GM23248 (cell line): ENCODE data around the gene EXOSC1. TPM values are rescaled to one million over a fixed set of nuclear protein-coding genes. Genes with fewer than 3 reads are reported as not detected.

Experiments used
- DNase-seq: peaks from one replicate; pipeline ENCODE4 v3.0.0-alpha.2; 2015
- H2AFZ ChIP-seq: fragments of 200-600 bp; sonication (generic); 2 replicates; pipeline ENCODE4 v1.6.1; 2016; ENCODE audit warnings: antibody characterized with exemption
- H3F3A ChIP-seq: fragments of 200-600 bp; sonication (generic); 2 replicates; pipeline ENCODE4 v1.6.1; 2016; ENCODE audit warnings: mild to moderate bottlenecking, antibody characterized with exemption, mixed run types; ENCODE audit not compliant: insufficient read depth
- H3K27ac ChIP-seq: fragments of 200-600 bp; sonication (generic); 2 replicates; pipeline ENCODE4 v1.5.1; 2016; ENCODE audit warnings: mild to moderate bottlenecking
- H3K27me3 ChIP-seq: fragments of 200-600 bp; sonication (generic); replicated peaks from 2 replicates; pipeline ENCODE4 v1.6.1; 2016; ENCODE audit warnings: mild to moderate bottlenecking; ENCODE audit not compliant: insufficient read depth
- H3K36me3 ChIP-seq: fragments of 200-600 bp; sonication (generic); 2 replicates; pipeline ENCODE4 v1.6.1; 2016; ENCODE audit warnings: low read depth, mild to moderate bottlenecking
- H3K4me1 ChIP-seq: fragments of 200-600 bp; sonication (generic); 2 replicates; pipeline ENCODE4 v1.6.1; 2016; ENCODE audit warnings: mild to moderate bottlenecking; ENCODE audit not compliant: insufficient read depth
- H3K4me2 ChIP-seq: fragments of 200-600 bp; sonication (generic); one replicate; pipeline ENCODE4 v1.6.1; 2016; ENCODE audit warnings: mild to moderate bottlenecking; ENCODE audit not compliant: unreplicated experiment
- H3K4me3 ChIP-seq: fragments of 200-600 bp; sonication (generic); 2 replicates; pipeline ENCODE4 v1.5.1; 2016; ENCODE audit warnings: mild to moderate bottlenecking
- H3K79me2 ChIP-seq: fragments of 200-600 bp; sonication (generic); 2 replicates; pipeline ENCODE4 v1.6.1; 2016; ENCODE audit warnings: mild to moderate bottlenecking; ENCODE audit not compliant: insufficient read depth
- H3K9ac ChIP-seq: fragments of 200-600 bp; sonication (generic); 2 replicates; pipeline ENCODE4 v1.6.1; 2016; ENCODE audit warnings: mild to moderate bottlenecking
- H3K9me2 ChIP-seq: fragments of 200-600 bp; sonication (generic); 2 replicates; pipeline ENCODE4 v1.6.1; 2016; ENCODE audit warnings: mixed run types, mild to moderate bottlenecking, moderate library complexity; ENCODE audit not compliant: insufficient read depth
- H3K9me3 ChIP-seq: fragments of 200-600 bp; sonication (generic); one replicate; pipeline ENCODE4 v1.6.1; 2017; ENCODE audit warnings: low read depth
- H4K20me1 ChIP-seq: fragments of 200-600 bp; sonication (generic); 2 replicates; pipeline ENCODE4 v1.6.0; 2016; ENCODE audit not compliant: insufficient read depth
- EZH2 ChIP-seq: fragments of 200-600 bp; sonication (generic); IDR thresholded peaks from 2 replicates; pipeline ENCODE4 v1.6.1; 2018; ENCODE audit warnings: antibody characterized with exemption, mild to moderate bottlenecking; ENCODE audit not compliant: insufficient read depth, poor library complexity, severe bottlenecking
- EZH2phosphoT487 ChIP-seq: fragments of 200-600 bp; sonication (generic); IDR thresholded peaks from 2 replicates; pipeline ENCODE4 v1.6.1; 2018; ENCODE audit warnings: antibody characterized with exemption, moderate library complexity, mild to moderate bottlenecking, low read depth; ENCODE audit not compliant: insufficient read depth
- WGBS, 2 experiments: methylation state at CpG; one replicate each; pipeline ENCODE4 v1.1.6; 2015 to 2017; ENCODE audit warnings: low lambda C conversion rate in 2 of 2, low coverage in 1 of 2; ENCODE audit errors: missing lambda C conversion rate in 2 of 2; 5-methylcytosine and 5-hydroxymethylcytosine counted together
- in situ Hi-C: fragments of 300-500 bp; cut with MboI; formaldehyde crosslinking; loops from 2 replicates; pipeline ENCODE4 v1.15.0; 2020
- polyA plus RNA-seq: library from polyadenylated mRNA; unstranded; fragments of >200 nt; fragmentation: Nextera tagmentation; extraction: Ambion mirVana; gene quantifications from 2 replicates; pipeline ENCODE4 v1.2.1, GENCODE V29; 2016
- total RNA-seq: library from RNA; depleted of rRNA; stranded (reverse); fragments of >200 nt; shearing (Covaris generic); gene quantifications from 2 replicates; pipeline ENCODE4 v1.2.3, GENCODE V29; 2014

Gene EXOSC1
- total and polyA plus RNA-seq, 2 experiments from 2014 or later, result 46.8 to 56.6 TPM

DNA sequence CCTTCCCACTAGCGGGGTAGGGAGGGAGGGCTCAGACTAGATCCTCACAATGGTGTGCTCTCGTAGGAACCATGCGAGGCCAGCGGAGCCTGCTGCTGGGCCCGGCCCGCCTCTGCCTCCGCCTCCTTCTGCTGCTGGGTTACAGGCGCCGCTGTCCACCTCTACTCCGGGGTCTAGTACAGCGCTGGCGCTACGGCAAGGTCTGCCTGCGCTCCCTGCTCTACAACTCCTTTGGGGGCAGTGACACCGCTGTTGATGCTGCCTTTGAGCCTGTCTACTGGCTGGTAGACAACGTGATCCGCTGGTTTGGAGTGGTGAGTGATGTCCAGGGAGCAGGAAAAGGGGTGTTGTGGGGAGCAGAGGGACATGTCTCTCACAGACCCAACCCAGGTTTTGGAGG is 5.8 kb upstream of the EXOSC1 start:
- TF ChIP-seq EZH2 (no peak), EZH2phosphoT487 (no peak)
- DNase-seq, result no peak
- Histone ChIP-seq H2AFZ (no peak overlapping the region), H3F3A (peaks cover 23% of the 10 kb centered on the region), H3K9ac (no peak overlapping the region), H3K36me3 (peaks cover 32% of the 10 kb centered on the region), H3K27me3 (no peaks in the 10 kb centered on the region), H3K4me2 (no peak overlapping the region), H3K4me3 (no peak overlapping the region), H3K27ac (no peak overlapping the region), H3K9me2 (no peaks in the 10 kb centered on the region), H4K20me1 (no peaks in the 10 kb centered on the region), H3K4me1 (peaks cover 23% of the 10 kb centered on the region; the same call in 1 of the 2 replicates), H3K9me3 (no peaks in the 10 kb centered on the region), H3K79me2 (peaks cover 89% of the 10 kb centered on the region)
- 97% methylated on average over 17 of the region's 17 CpGs for WGBS, 2 experiments
- in situ Hi-C loops, result no loop called here

DNA sequence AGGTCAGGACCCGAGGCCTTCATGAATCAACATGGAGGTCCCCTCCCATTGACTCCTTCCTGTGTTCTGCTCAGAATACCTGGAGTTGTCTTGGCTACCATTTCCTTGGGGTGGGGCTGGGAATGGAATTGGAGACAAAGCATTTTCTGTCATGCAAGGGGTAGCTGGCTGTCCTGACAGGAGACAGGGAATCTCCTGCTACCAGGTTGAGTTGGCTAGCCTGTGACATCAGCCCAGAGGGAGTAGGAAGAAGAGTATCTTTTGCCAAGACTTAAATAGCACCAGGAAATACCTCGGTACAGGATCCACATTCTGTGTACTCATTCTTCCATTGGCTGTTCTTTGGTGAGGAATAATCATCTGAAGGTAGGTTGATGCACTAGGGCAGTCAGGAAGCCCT is 5.0 kb upstream of the EXOSC1 start:
- Histone ChIP-seq H4K20me1 (no peaks in the 10 kb centered on the region), H3K9me3 (no peaks in the 10 kb centered on the region), H3K27me3 (no peaks in the 10 kb centered on the region), H3K79me2 (peaks cover 95% of the 10 kb centered on the region), H3K9me2 (no peaks in the 10 kb centered on the region), H3K4me2 (no peak overlapping the region), H2AFZ (no peak overlapping the region), H3K4me1 (peaks cover 23% of the 10 kb centered on the region; the same call in 1 of the 2 replicates), H3K9ac (no peak overlapping the region), H3F3A (peaks cover 23% of the 10 kb centered on the region), H3K4me3 (no peak overlapping the region), H3K36me3 (peaks cover 27% of the 10 kb centered on the region), H3K27ac (no peak overlapping the region)
- in situ Hi-C loops, result no loop called here
- 86 to 96% methylated on average over 2 of the region's 2 CpGs for WGBS, 2 experiments
- TF ChIP-seq EZH2 (no peak), EZH2phosphoT487 (no peak)
- DNase-seq, result peak; percentile 35

DNA sequence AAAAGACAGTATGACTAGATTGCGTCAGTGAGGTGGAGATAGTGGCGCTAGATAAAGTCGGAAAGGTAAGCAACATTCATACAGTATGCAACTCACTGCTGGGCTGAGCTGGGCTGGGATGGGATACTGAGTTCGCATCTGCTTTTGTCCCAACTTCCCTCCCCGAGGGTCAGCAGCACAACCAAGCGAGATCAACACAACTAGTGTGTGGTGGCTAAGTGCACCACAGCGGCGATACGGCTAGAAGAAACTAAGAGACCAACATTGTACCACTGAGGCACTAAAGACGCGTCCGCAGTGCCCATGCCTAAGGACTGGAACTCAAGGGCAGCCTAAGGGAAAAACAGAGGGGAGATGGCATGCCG is 467 bp downstream of the EXOSC1 start:
- Histone ChIP-seq H3K4me2 (peak overlapping the region; percentile 83), H3K36me3 (peaks cover 3% of the 10 kb centered on the region; the same call in 1 of the 2 replicates), H3K4me1 (peaks cover 25% of the 10 kb centered on the region), H4K20me1 (no peaks in the 10 kb centered on the region), H3K27ac (peak overlapping the region; percentile 34), H3K4me3 (peak overlapping the region; percentile 85), H3F3A (peaks cover 4% of the 10 kb centered on the region; the same call in 1 of the 2 replicates), H3K79me2 (peaks cover 75% of the 10 kb centered on the region), H2AFZ (peak overlapping the region; percentile 89), H3K27me3 (no peaks in the 10 kb centered on the region), H3K9me3 (no peaks in the 10 kb centered on the region), H3K9ac (peak overlapping the region; percentile 87), H3K9me2 (no peaks in the 10 kb centered on the region)
- in situ Hi-C loops, result no loop called here
- 4% methylated on average over 13 of the region's 13 CpGs for WGBS, 2 experiments
- TF ChIP-seq EZH2phosphoT487 (no peak), EZH2 (no peak)
- no peak for DNase-seq

GRCh38 chr10:97444212-97444611 is 1.6 kb downstream of the EXOSC1 start:
- H2AFZ ChIP-seq, result no peak overlapping the region
- H3K9ac ChIP-seq, result peak overlapping the region; percentile 87; the same call in 1 of the 2 replicates
- H3K4me3 ChIP-seq, result peak overlapping the region; percentile 85; the same call in 1 of the 2 replicates
- WGBS, 2 experiments, result 96% methylated on average over 1 of the region's 1 CpG
- peaks cover 65% of the 10 kb centered on the region for H3K79me2 ChIP-seq
- H3K9me2 ChIP-seq, result no peaks in the 10 kb centered on the region
- H3F3A ChIP-seq, result peaks cover 4% of the 10 kb centered on the region; the same call in 1 of the 2 replicates
- H3K36me3 ChIP-seq, result peaks cover 3% of the 10 kb centered on the region; the same call in 1 of the 2 replicates
- TF ChIP-seq EZH2 (no peak), EZH2phosphoT487 (no peak)
- no peaks in the 10 kb centered on the region for H3K27me3 ChIP-seq
- peaks cover 25% of the 10 kb centered on the region for H3K4me1 ChIP-seq
- H4K20me1 ChIP-seq, result no peaks in the 10 kb centered on the region
- in situ Hi-C loops, result no loop called here
- no peaks in the 10 kb centered on the region for H3K9me3 ChIP-seq
- DNase-seq, result no peak
- no peak overlapping the region for H3K4me2 ChIP-seq
- no peak overlapping the region for H3K27ac ChIP-seq
